SU-DHL-6 (cell line): ENCODE results near the gene NSUN7.

Experiments
- EZH2phosphoT487 ChIP-seq: fragments of 200-600 bp; sonication (generic), shearing (Covaris generic); conservative IDR thresholded peaks from 2 replicates; pipeline ENCODE4 v1.6.1; 2018; ENCODE audit warnings: mild to moderate bottlenecking, antibody characterized with exemption, low read length, moderate library complexity, mixed read lengths
- TF ChIP-seq, protein P1 (sequence below): fragments of 200-600 bp; sonication (generic); IDR thresholded peaks from one replicate; pipeline ENCODE4 v1.5.1; 2017; ENCODE audit warnings: antibody characterized with exemption, mild to moderate bottlenecking, low read length, moderate library complexity; ENCODE audit not compliant: insufficient read depth, poor library complexity, severe bottlenecking

DNA sequence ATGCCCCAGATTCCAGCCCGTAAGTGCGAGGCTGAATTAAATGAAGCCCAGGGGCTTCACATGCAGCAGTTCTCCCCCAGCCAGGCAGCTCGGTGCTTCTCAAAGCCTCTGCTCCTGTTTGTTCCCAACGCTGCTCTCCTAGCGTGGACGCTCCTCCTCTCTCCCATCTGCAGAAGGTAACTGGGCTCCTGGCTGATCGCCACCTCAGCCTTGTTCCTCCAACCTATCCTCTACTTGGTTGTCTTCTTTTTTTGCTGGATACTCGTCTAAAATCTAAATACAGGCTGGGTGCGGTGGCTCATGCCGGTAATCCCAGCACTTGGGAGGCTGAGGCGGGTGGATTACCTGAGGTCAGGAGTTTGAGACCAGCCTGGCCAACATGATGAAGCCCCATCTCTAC lies 70.3 kb downstream of the NSUN7 start:
- TF ChIP-seq, protein P1, sequence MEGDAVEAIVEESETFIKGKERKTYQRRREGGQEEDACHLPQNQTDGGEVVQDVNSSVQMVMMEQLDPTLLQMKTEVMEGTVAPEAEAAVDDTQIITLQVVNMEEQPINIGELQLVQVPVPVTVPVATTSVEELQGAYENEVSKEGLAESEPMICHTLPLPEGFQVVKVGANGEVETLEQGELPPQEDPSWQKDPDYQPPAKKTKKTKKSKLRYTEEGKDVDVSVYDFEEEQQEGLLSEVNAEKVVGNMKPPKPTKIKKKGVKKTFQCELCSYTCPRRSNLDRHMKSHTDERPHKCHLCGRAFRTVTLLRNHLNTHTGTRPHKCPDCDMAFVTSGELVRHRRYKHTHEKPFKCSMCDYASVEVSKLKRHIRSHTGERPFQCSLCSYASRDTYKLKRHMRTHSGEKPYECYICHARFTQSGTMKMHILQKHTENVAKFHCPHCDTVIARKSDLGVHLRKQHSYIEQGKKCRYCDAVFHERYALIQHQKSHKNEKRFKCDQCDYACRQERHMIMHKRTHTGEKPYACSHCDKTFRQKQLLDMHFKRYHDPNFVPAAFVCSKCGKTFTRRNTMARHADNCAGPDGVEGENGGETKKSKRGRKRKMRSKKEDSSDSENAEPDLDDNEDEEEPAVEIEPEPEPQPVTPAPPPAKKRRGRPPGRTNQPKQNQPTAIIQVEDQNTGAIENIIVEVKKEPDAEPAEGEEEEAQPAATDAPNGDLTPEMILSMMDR, result no peak
- no peak for TF ChIP-seq EZH2phosphoT487
